ENCODE results near the gene RAB23. TPM values are rescaled to one million over a fixed set of nuclear protein-coding genes. Genes with fewer than 3 reads are reported as not detected.
A peak's percentile ranks its signal among the peaks of the same experiment; 100 is the strongest.

Gene RAB23
- total RNA-seq, result 10 to 100 TPM; 43.7 to 44.7 TPM

- DNase-seq (ENCODE audit: low spot score) (peak; percentile 27), ATAC-seq (ENCODE audit: insufficient number of reproducible peaks, low FRiP score, low read depth) (peak; percentile 77)
- H3K4me1 ChIP-seq (ENCODE audit: control insufficient read depth in 1 of 2, low read depth in 2 of 2), result peaks cover 3 to 25% of the 10 kb centered on the region in 2 donors
- H3K4me3 ChIP-seq, result peak within 1 kb of the TSS; percentile 93
- H3K27me3 ChIP-seq (replicated peaks; ENCODE audit: insufficient read depth), result no peaks in the 10 kb centered on the region
- H3K27ac ChIP-seq, result peak within 1 kb of the TSS; percentile 90 to 96
- no peak for TF ChIP-seq CTCF (IDR thresholded peaks at IDR 0.05)
- no peaks in the 10 kb centered on the region for H3K36me3 ChIP-seq
- no peaks in the 10 kb centered on the region for H3K9me3 ChIP-seq
These were observed at the start of gene RAB23 for GRCh38 chr6:57221936-57222742. Gene RAB23, minus strand, starts transcription at chr6:57222307. Its CDS starts 11,927 bp downstream, at chr6:57210380.

- Histone ChIP-seq H3K27me3 (replicated peaks; ENCODE audit: insufficient read depth) (no peaks in the 10 kb centered on the region), H3K4me1 (ENCODE audit: control insufficient read depth in 1 of 2, low read depth in 2 of 2) (peaks cover 19 to 45% of the 10 kb centered on the region in 2 donors), H3K9me3 (no peaks in the 10 kb centered on the region), H3K27ac (peak overlapping the region in 1 of 2 donors; percentile 79), H3K4me3 (no peak overlapping the region), H3K36me3 (no peaks in the 10 kb centered on the region)
- no peak for TF ChIP-seq CTCF (IDR thresholded peaks at IDR 0.05)
- no peak for ATAC-seq (ENCODE audit: insufficient number of reproducible peaks, low FRiP score, low read depth)
- no peak for DNase-seq (ENCODE audit: low spot score)
These were observed 46.2 kb upstream of the RAB23 start for GRCh38 chr6:57268294-57268640.

- H3K9me3 ChIP-seq, result no peaks in the 10 kb centered on the region
- no peaks in the 10 kb centered on the region for H3K36me3 ChIP-seq
- peak overlapping the region; percentile 43 for H3K4me3 ChIP-seq
- no peaks in the 10 kb centered on the region for H3K27me3 ChIP-seq (replicated peaks; ENCODE audit: insufficient read depth)
- peaks cover 24 to 50% of the 10 kb centered on the region in 2 donors for H3K4me1 ChIP-seq (ENCODE audit: control insufficient read depth in 1 of 2, low read depth in 2 of 2)
- DNase-seq (ENCODE audit: low spot score) (no peak), ATAC-seq (ENCODE audit: insufficient number of reproducible peaks, low FRiP score, low read depth) (peak; percentile 99)
- peak; percentile 49 for TF ChIP-seq CTCF (IDR thresholded peaks at IDR 0.05)
- H3K27ac ChIP-seq, result peak overlapping the region; percentile 50 to 79
These were observed 45.6 kb upstream of the RAB23 start for GRCh38 chr6:57267586-57268293.

GRCh38 chr6:57265755-57266221, 43.7 kb upstream of the RAB23 start:
- no peaks in the 10 kb centered on the region for H3K9me3 ChIP-seq
- TF ChIP-seq CTCF (IDR thresholded peaks at IDR 0.05), result no peak
- H3K36me3 ChIP-seq, result no peaks in the 10 kb centered on the region
- no peaks in the 10 kb centered on the region for H3K27me3 ChIP-seq (replicated peaks; ENCODE audit: insufficient read depth)
- peak overlapping the region in 1 of 2 donors; percentile 90 for H3K27ac ChIP-seq
- peaks cover 35 to 68% of the 10 kb centered on the region in 2 donors for H3K4me1 ChIP-seq (ENCODE audit: control insufficient read depth in 1 of 2, low read depth in 2 of 2)
- H3K4me3 ChIP-seq, result no peak overlapping the region
- no peak for ATAC-seq (ENCODE audit: insufficient number of reproducible peaks, low FRiP score, low read depth)
- DNase-seq (ENCODE audit: low spot score), result no peak

GRCh38 chr6:57263739-57264138, 41.6 kb upstream of the RAB23 start:
- no peak for TF ChIP-seq CTCF (IDR thresholded peaks at IDR 0.05)
- no peak for DNase-seq (ENCODE audit: low spot score)
- H3K4me3 ChIP-seq, result no peak overlapping the region
- no peaks in the 10 kb centered on the region for H3K9me3 ChIP-seq
- H3K4me1 ChIP-seq (ENCODE audit: control insufficient read depth in 1 of 2, low read depth in 2 of 2), result peaks cover 35 to 82% of the 10 kb centered on the region in 2 donors
- no peak for ATAC-seq (ENCODE audit: insufficient number of reproducible peaks, low FRiP score, low read depth)
- no peaks in the 10 kb centered on the region for H3K27me3 ChIP-seq (replicated peaks; ENCODE audit: insufficient read depth)
- peak overlapping the region; percentile 70 to 90 for H3K27ac ChIP-seq
- no peaks in the 10 kb centered on the region for H3K36me3 ChIP-seq

Measured in thoracic aorta (tissue), 2 donors.